GM12864 (cell line): Measurements from ENCODE around the gene INSIG2.

Experiments
- DNase-seq: peaks from one replicate; pipeline ENCODE4 v3.0.0-alpha.2; 2011; ENCODE audit warnings: low read depth
- H3K4me3 ChIP-seq: 2 replicates; pipeline ENCODE4 v1.5.1; 2011; ENCODE audit warnings: mild to moderate bottlenecking, low read depth, low read length, control low read depth
- CTCF ChIP-seq: IDR thresholded peaks from 2 replicates; pipeline ENCODE4 v1.5.1; 2011; ENCODE audit warnings: low read depth, mild to moderate bottlenecking, moderate library complexity, low read length, control low read depth, inconsistent platforms; ENCODE audit errors: missing control alignments

The INSIG2 gene

GRCh38 chr2:118124288-118124891, 36.1 kb downstream of the INSIG2 start:
- DNase-seq, result no peak
- no peak for TF ChIP-seq CTCF
- no peak overlapping the region for H3K4me3 ChIP-seq

- no peak overlapping the region for H3K4me3 ChIP-seq
- DNase-seq, result no peak
- TF ChIP-seq CTCF, result no peak
These were observed 39.0 kb downstream of the INSIG2 start for GRCh38 chr2:118127250-118127649.

- no peak for TF ChIP-seq CTCF
- no peak overlapping the region for H3K4me3 ChIP-seq
- DNase-seq, result no peak
These were observed 40.6 kb downstream of the INSIG2 start for GRCh38 chr2:118128826-118129225.

GRCh38 chr2:118130385-118130784, 42.1 kb downstream of the INSIG2 start:
- DNase-seq, result no peak
- TF ChIP-seq CTCF, result no peak
- H3K4me3 ChIP-seq, result no peak overlapping the region

- TF ChIP-seq CTCF, result no peak
- no peak overlapping the region for H3K4me3 ChIP-seq
- DNase-seq, result no peak
These were observed 43.5 kb downstream of the INSIG2 start for GRCh38 chr2:118131771-118132170.

GRCh38 chr2:118133916-118134315, 45.6 kb downstream of the INSIG2 start:
- no peak overlapping the region for H3K4me3 ChIP-seq
- no peak for TF ChIP-seq CTCF
- no peak for DNase-seq

GRCh38 chr2:118134650-118135049, 46.4 kb downstream of the INSIG2 start:
- no peak for DNase-seq
- H3K4me3 ChIP-seq, result no peak overlapping the region
- TF ChIP-seq CTCF, result no peak
